Nephron progenitor cell (in vitro differentiated cells): Measurements from ENCODE around the gene DKC1.

Source experiments
- DNase-seq: peaks from one replicate; pipeline ENCODE4 v3.0.0; 2021
- H3K27ac Mint-ChIP-seq: 2 replicates; pipeline ENCODE4 v1.8.0; 2021; ENCODE audit warnings: mild to moderate bottlenecking, moderate library complexity, mixed read lengths
- H3K27me3 Mint-ChIP-seq: 2 replicates; pipeline ENCODE4 v1.8.0; 2021; ENCODE audit warnings: mild to moderate bottlenecking, low read depth, mixed read lengths; ENCODE audit not compliant: poor library complexity
- H3K36me3 Mint-ChIP-seq: 2 replicates; pipeline ENCODE4 v1.8.0; 2021; ENCODE audit warnings: low read depth, mixed read lengths
- H3K4me1 Mint-ChIP-seq: 2 replicates; pipeline ENCODE4 v1.8.0; 2021; ENCODE audit warnings: mixed read lengths
- H3K4me3 Mint-ChIP-seq: 2 replicates; pipeline ENCODE4 v1.8.0; 2021; ENCODE audit warnings: mild to moderate bottlenecking, moderate library complexity, mixed read lengths
- H3K9me3 Mint-ChIP-seq: 2 replicates; pipeline ENCODE4 v1.8.0; 2021; ENCODE audit warnings: mild to moderate bottlenecking, moderate library complexity, mixed read lengths
- CTCF ChIP-seq: fragments of 200-600 bp; sonication (generic); IDR thresholded peaks from 2 replicates; pipeline ENCODE4 v1.5.0; 2021; ENCODE audit warnings: antibody characterized with exemption

DKC1 gene

GRCh38 chrX:154784149-154784995 is 21.7 kb downstream of the DKC1 start:
- Mint-ChIP-seq H3K4me3 (no peak overlapping the region), H3K27ac (no peak overlapping the region), H3K9me3 (peaks cover 48% of the 10 kb centered on the region), H3K4me1 (no peaks in the 10 kb centered on the region), H3K27me3 (peaks cover 4% of the 10 kb centered on the region), H3K36me3 (peaks cover 25% of the 10 kb centered on the region)
- DNase-seq = no peak
- TF ChIP-seq CTCF = no peak

- H3K27ac Mint-ChIP-seq = no peak overlapping the region
These were observed 23.1 kb downstream of the DKC1 start for GRCh38 chrX:154785716-154786115.

GRCh38 chrX:154791467-154791866 is 28.8 kb downstream of the DKC1 start:
- DNase-seq = no peak
- H3K4me1 Mint-ChIP-seq = no peaks in the 10 kb centered on the region
- no peak overlapping the region for H3K4me3 Mint-ChIP-seq
- peaks cover 42% of the 10 kb centered on the region for H3K9me3 Mint-ChIP-seq
- peaks cover 14% of the 10 kb centered on the region for H3K36me3 Mint-ChIP-seq
- no peak for TF ChIP-seq CTCF
- H3K27ac Mint-ChIP-seq = no peak overlapping the region
- peaks cover 4% of the 10 kb centered on the region for H3K27me3 Mint-ChIP-seq

More at GRCh38 chrX:154785716-154786115, 23.1 kb downstream of the DKC1 start:
- no peak overlapping the region for H3K4me3 Mint-ChIP-seq
- peaks cover 56% of the 10 kb centered on the region for H3K9me3 Mint-ChIP-seq
- no peaks in the 10 kb centered on the region for H3K4me1 Mint-ChIP-seq
- H3K27me3 Mint-ChIP-seq = peaks cover 4% of the 10 kb centered on the region
- no peak for TF ChIP-seq CTCF
- H3K36me3 Mint-ChIP-seq = peaks cover 30% of the 10 kb centered on the region
- no peak for DNase-seq

- Mint-ChIP-seq H3K27ac (no peak overlapping the region), H3K4me1 (no peaks in the 10 kb centered on the region), H3K9me3 (peaks cover 43% of the 10 kb centered on the region), H3K36me3 (peaks cover 12% of the 10 kb centered on the region), H3K27me3 (peaks cover 3% of the 10 kb centered on the region), H3K4me3 (no peak overlapping the region)
- DNase-seq = no peak
- no peak for TF ChIP-seq CTCF
These were observed 29.3 kb downstream of the DKC1 start for GRCh38 chrX:154791939-154792338.

GRCh38 chrX:154793084-154793795 is 30.6 kb downstream of the DKC1 start:
- no peaks in the 10 kb centered on the region for H3K4me1 Mint-ChIP-seq
- no peak overlapping the region for H3K4me3 Mint-ChIP-seq
- no peak overlapping the region for H3K27ac Mint-ChIP-seq
- peaks cover 51% of the 10 kb centered on the region for H3K9me3 Mint-ChIP-seq
- H3K27me3 Mint-ChIP-seq = no peaks in the 10 kb centered on the region
- no peak for TF ChIP-seq CTCF
- H3K36me3 Mint-ChIP-seq = peaks cover 9% of the 10 kb centered on the region
- DNase-seq = no peak
